Heart right ventricle (tissue), 16 donors: ENCODE measurements around the gene PSPN. TPM values are rescaled to one million over a fixed set of nuclear protein-coding genes. Genes with fewer than 3 reads are reported as not detected.

Source experiments
- ATAC-seq, 8 donors: fragments of 200-7000 bp; cut with Tn5 transposase; one replicate each; pipeline ENCODE4 v1.9.1; 2020; ENCODE audit warnings: mild to moderate bottlenecking in 8 of 8, moderate library complexity in 8 of 8, moderate number of reproducible peaks in 1 of 8
- DNase-seq, 2 donors: peaks; one replicate each; pipeline ENCODE4 v3.0.0-alpha.2; 2020
- H3K27ac ChIP-seq, 10 donors: fragments of 200-600 bp; sonication (generic) in 2 of 10; one replicate each; pipeline versions ENCODE4 v1.5.0 to v1.8.0; 2020 to 2022; ENCODE audit warnings: mild to moderate bottlenecking in 3 of 10
- H3K27me3 ChIP-seq, 7 donors: fragments of 200-600 bp; one replicate each; pipeline ENCODE4 v1.8.0; 2021 to 2022; ENCODE audit warnings: mild to moderate bottlenecking in 2 of 7
- H3K36me3 ChIP-seq, 9 donors: fragments of 200-600 bp; sonication (generic) in 1 of 9; one replicate each; pipeline versions ENCODE4 v1.5.0 to v1.8.0; 2020 to 2022; ENCODE audit warnings: mild to moderate bottlenecking in 2 of 9
- H3K4me1 ChIP-seq, 9 donors: fragments of 200-600 bp; sonication (generic) in 1 of 9; one replicate each; pipeline versions ENCODE4 v1.5.0 to v1.8.0; 2020 to 2022; ENCODE audit warnings: mild to moderate bottlenecking in 4 of 9
- H3K4me3 ChIP-seq, 10 donors: fragments of 200-600 bp; sonication (generic) in 2 of 10; one replicate each; pipeline versions ENCODE4 v1.5.0 to v1.8.0; 2020 to 2022; ENCODE audit warnings: mild to moderate bottlenecking in 7 of 10, moderate library complexity in 2 of 10
- H3K9me3 ChIP-seq, 11 donors: fragments of 200-600 bp in 10 of 11; sonication (generic) in 2 of 11; one replicate each; pipeline versions ENCODE4 v1.5.0 to v1.8.0; 2013 to 2022; ENCODE audit warnings: mild to moderate bottlenecking in 2 of 11, control low read depth in 1 of 11, moderate library complexity in 1 of 11
- CTCF ChIP-seq, 9 donors: fragments of 200-600 bp; sonication (generic) in 2 of 9; IDR thresholded peaks; one replicate each; pipeline versions ENCODE4 v1.5.0 to v1.8.0; 2021 to 2022; ENCODE audit warnings: antibody characterized with exemption in 9 of 9, mild to moderate bottlenecking in 5 of 9, moderate library complexity in 1 of 9
- WGBS, 2 donors: extraction: QIAGEN DNeasy Blood & Tissue Kit; methylation state at CpG; one replicate each; pipeline ENCODE4 v1.1.7; 2013; ENCODE audit warnings: inconsistent platforms in 1 of 2; 5-methylcytosine and 5-hydroxymethylcytosine counted together
- intact Hi-C, 10 donors: fragments of 100-400 bp; cut with DNase I; formaldehyde crosslinking; loops; one replicate each; pipeline versions ENCODE4 v1.11.1 to v1.14.2; 2022
- polyA plus RNA-seq, 2 donors: library from polyadenylated mRNA; stranded (reverse); fragments of 200-250 nt; gene quantifications; one replicate each; pipeline ENCODE4 v1.2.3, GENCODE V29; 2013
- total RNA-seq, 10 donors: library from RNA; stranded (reverse); fragmentation: NEBNext Ultra II Directional in 3 of 10; extraction: Animal tissue kit (Norgen Biotek cat#: 25700) in 3 of 10; gene quantifications; one replicate each; pipeline versions ENCODE4 v1.2.1 to v1.2.4, GENCODE V29; 2021 to 2023
- donor health status: Arrhythmogenic right ventricular cardiomyopathy.
- donor health status: ischemic (EF 13 %, LVEDD 7.1; RV severe dilation, severe dysfunction).
- donor health status: healthy with polysubstance abuse.
- donor health status: DM: no; HTN: yes; CAD: no.
- donor health status: DM: no; HTN: no; CAD: no.
- donor health status: ischemic (EF 25% LVEDD 6.9; RV normal size, moderate dysfunction).
- donor health status: ischemic (EF 25% LVEDD 5.7; RV mildly dilated, moderate dysfunction).
- donor health status: healthy.
- donor health status: DM: yes; HTN: yes; CAD: no.
- donor health status: Ischemic cardiomyopathy.
- donor health status: ischemic (EF 35%, LVEDD 5.7; RV mildly dilated, moderate dysfunction).
- donor health status: nonischemic (EF 11% LVEDD 7.7; RV severe dilation, severe dysfunction).
- donor health status: DM: yes; HTN: yes; CAD: no.
- donor health status: PGD.
- donor health status: ischemic (EF 29% LVEDD 5.4; RV normal size, mild dysfunction).
- donor health status: nonischemic (EF 23%, LVEDD 6.1; RV moderate dilation, normal function).

Gene PSPN
- total and polyA plus RNA-seq, 12 donors = 0.36 to 1.4 (median 0.70) TPM

GRCh38 chr19:6340493-6341201 is 35.1 kb downstream of the PSPN start:
- no peak for TF ChIP-seq CTCF (IDR thresholded peaks at IDR 0.05)
- Histone ChIP-seq H3K9me3 (peaks cover 0 to 6% (median 0%) of the 10 kb centered on the region in 11 donors), H3K4me3 (no peak overlapping the region), H3K4me1 (no peaks in the 10 kb centered on the region), H3K36me3 (no peaks in the 10 kb centered on the region), H3K27me3 (peaks cover 0 to 20% (median 0%) of the 10 kb centered on the region in 7 donors), H3K27ac (no peak overlapping the region)
- ATAC-seq = no peak
- intact Hi-C loops = no loop called here
- DNase-seq = no peak
- WGBS, 2 donors = 56 to 59% methylated on average over 14 of the region's 14 CpGs

- no peak for ATAC-seq
- peaks cover 0 to 23% (median 0%) of the 10 kb centered on the region in 7 donors for H3K27me3 ChIP-seq
- no peaks in the 10 kb centered on the region for H3K36me3 ChIP-seq
- intact Hi-C loops = no loop called here
- TF ChIP-seq CTCF (IDR thresholded peaks at IDR 0.05) = no peak
- DNase-seq = no peak
- WGBS, 2 donors = 86 to 91% methylated on average over 6 of the region's 6 CpGs
- H3K9me3 ChIP-seq = peaks cover 0 to 6% (median 0%) of the 10 kb centered on the region in 11 donors
- no peak overlapping the region for H3K4me3 ChIP-seq
- no peak overlapping the region for H3K27ac ChIP-seq
- H3K4me1 ChIP-seq = no peaks in the 10 kb centered on the region
Measured at GRCh38 chr19:6334490-6335285, 41.0 kb downstream of the PSPN start.

- Histone ChIP-seq H3K9me3 (no peaks in the 10 kb centered on the region), H3K4me1 (no peaks in the 10 kb centered on the region), H3K27ac (no peak within 1 kb of the TSS), H3K27me3 (peaks cover 0 to 16% (median 0%) of the 10 kb centered on the region in 7 donors), H3K36me3 (no peaks in the 10 kb centered on the region), H3K4me3 (no peak within 1 kb of the TSS)
- intact Hi-C loops = no loop called here
- ATAC-seq (no peak), DNase-seq (no peak)
- no peak for TF ChIP-seq CTCF (IDR thresholded peaks at IDR 0.05)
- WGBS, 2 donors = 78% methylated on average over 17 of the region's 17 CpGs
Measured at GRCh38 chr19:6333439-6333838, 42.3 kb downstream of the PSPN start, which contains the start of gene ACER1. TSS of gene ACER1 (minus strand) at chr19:6333612. CDS start at chr19:6333551, 61 bp downstream.

GRCh38 chr19:6326815-6327214 is 48.9 kb downstream of the PSPN start:
- no peaks in the 10 kb centered on the region for H3K9me3 ChIP-seq
- no peak for DNase-seq
- 83 to 88% methylated on average over 5 of the region's 5 CpGs for WGBS, 2 donors
- H3K27me3 ChIP-seq = peaks cover 0 to 24% (median 7%) of the 10 kb centered on the region in 7 donors
- intact Hi-C loops = no loop called here
- H3K4me1 ChIP-seq = no peaks in the 10 kb centered on the region
- H3K4me3 ChIP-seq = no peak overlapping the region
- H3K36me3 ChIP-seq = no peaks in the 10 kb centered on the region
- no peak overlapping the region for H3K27ac ChIP-seq
- TF ChIP-seq CTCF (IDR thresholded peaks at IDR 0.05) = no peak
- no peak for ATAC-seq
